Transverse colon (tissue), 4 donors: Measurements from ENCODE around the gene HAUS5. TPM values are rescaled to one million over a fixed set of nuclear protein-coding genes. Genes with fewer than 3 reads are reported as not detected.

Experiments used
- DNase-seq: peaks from one replicate; pipeline ENCODE4 v3.0.0-alpha.2; 2019
- H3K27ac ChIP-seq, 4 donors: fragments of 200-600 bp; sonication (generic); 2 replicates each; pipeline ENCODE4 v1.5.1; 2016 to 2018; ENCODE audit warnings: inconsistent platforms in 4 of 4
- H3K27me3 ChIP-seq: fragments of 200-600 bp; sonication (generic); 2 replicates; pipeline ENCODE4 v1.5.1; 2017; ENCODE audit warnings: inconsistent platforms
- H3K36me3 ChIP-seq, 4 donors: fragments of 200-600 bp; sonication (generic); 2 replicates each; pipeline ENCODE4 v1.5.1; 2017 to 2019; ENCODE audit warnings: inconsistent platforms in 4 of 4
- H3K4me1 ChIP-seq, 4 donors: fragments of 200-600 bp; sonication (generic); 2 replicates each; pipeline ENCODE4 v1.5.1; 2017 to 2020; ENCODE audit warnings: inconsistent platforms in 4 of 4
- H3K4me3 ChIP-seq, 4 donors: fragments of 200-600 bp; sonication (generic); 1 replicate in 1 of 4; 2 replicates in 3 of 4; pipeline versions ENCODE4 v1.5.1 to v1.6.1; 2017 to 2019; ENCODE audit warnings: inconsistent platforms in 4 of 4
- H3K9me3 ChIP-seq, 2 donors: fragments of 200-600 bp; sonication (generic); 2 replicates each; pipeline ENCODE4 v1.5.1; 2017 to 2019; ENCODE audit warnings: inconsistent platforms in 2 of 2
- EP300 ChIP-seq: sonication (generic); formaldehyde crosslinking; IDR thresholded peaks from one replicate; pipeline ENCODE4 v1.6.1; 2017; ENCODE audit warnings: antibody characterized with exemption, low read depth
- POLR2A ChIP-seq: fragments of 450-650 bp; IDR thresholded peaks from one replicate; pipeline ENCODE4 v1.6.1; 2016; ENCODE audit warnings: antibody characterized with exemption, mild to moderate bottlenecking, moderate library complexity
- POLR2AphosphoS5 ChIP-seq, 3 donors: sonication (generic); formaldehyde crosslinking; IDR thresholded peaks; one replicate each; pipeline ENCODE4 v1.6.1; 2016; ENCODE audit warnings: antibody characterized with exemption in 3 of 3
- WGBS, 2 donors: methylation state at CpG; one replicate each; pipeline ENCODE4 v1.1.5; 2018; ENCODE audit warnings: low coverage in 1 of 2; 5-methylcytosine and 5-hydroxymethylcytosine counted together
- in situ Hi-C, 4 donors: fragments of 200-750 bp; cut with MboI; loops; one replicate each; pipeline versions ENCODE4 v1.15.0 to v1.15.1; 2017; ENCODE audit warnings: low sequenced_read_pairs in 3 of 4, low pct_ligation_motif_present in 1 of 4, low pct_unique_long_range_greater_than_20kb in 1 of 4
- intact Hi-C: fragments of 100-400 bp; cut with DNase I; formaldehyde crosslinking; loops from one replicate; pipeline ENCODE4 v1.15.1; 2023; ENCODE audit warnings: low total_unique reads
- total RNA-seq, 4 donors: library from RNA; depleted of rRNA; stranded (reverse); fragments of >200 nt; gene quantifications; one replicate each; pipeline ENCODE4 v1.1.0, GENCODE V29; 2016
- TF ChIP-seq, protein P1 (sequence below), 5 experiments: fragments of 200-600 bp in 3 of 5; fragments of 450-650 bp in 2 of 5; sonication (generic) in 3 of 5; IDR thresholded peaks; 1 replicate in 2 of 5; 2 replicates in 3 of 5; pipeline ENCODE4 v1.5.1; 2016 to 2017; ENCODE audit warnings: antibody characterized with exemption in 5 of 5, inconsistent platforms in 3 of 5, mild to moderate bottlenecking in 2 of 5, moderate library complexity in 1 of 5

HAUS5 gene
- total RNA-seq, 4 donors from 2014 or later, result 3.7 to 6.6 (median 5.2) TPM

DNA sequence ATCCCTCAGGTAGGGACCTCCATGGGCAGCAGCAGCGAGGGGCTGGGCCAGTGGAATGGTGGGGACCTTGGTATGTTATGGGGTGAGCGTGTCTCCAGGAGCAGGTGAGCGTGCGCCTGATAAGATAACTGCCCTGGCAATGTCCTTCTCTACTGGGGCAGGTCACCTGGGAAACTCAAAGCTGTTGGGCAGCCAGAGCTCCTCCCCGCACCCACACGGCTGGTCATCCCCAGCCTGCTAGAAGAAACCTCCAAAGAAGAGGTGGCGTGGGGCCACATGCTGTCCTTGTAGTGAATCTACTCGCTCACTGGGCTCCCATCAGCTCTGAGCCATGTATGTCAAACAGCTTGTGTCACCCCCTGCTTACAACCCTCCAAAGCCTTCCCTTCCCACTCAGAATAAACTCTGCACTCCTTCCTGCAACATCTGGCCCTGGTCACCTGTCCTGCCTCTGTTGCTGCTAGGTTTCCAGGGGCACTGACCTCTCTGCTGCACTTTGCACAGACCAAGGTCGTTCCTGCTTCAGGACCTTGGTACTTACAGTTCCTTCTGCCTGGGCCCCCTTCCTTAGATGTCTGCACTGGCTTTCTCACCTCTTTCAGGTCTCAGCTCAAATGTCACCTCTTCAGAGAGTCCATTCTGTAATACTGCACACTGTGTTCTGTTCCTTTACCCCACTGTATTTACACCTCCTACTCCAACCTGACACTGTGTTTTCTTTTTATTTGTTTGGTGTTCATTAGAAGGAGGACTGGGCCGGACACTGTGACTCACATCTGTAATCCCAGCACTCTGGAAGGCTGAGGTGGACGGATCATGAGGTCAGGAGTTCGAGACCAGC, 47.3 kb upstream of the HAUS5 start:
- WGBS, 2 donors, result 67 to 77% methylated on average over 4 to 12 of the region's 12 CpGs
- H3K27ac ChIP-seq, result no peak overlapping the region

DNA sequence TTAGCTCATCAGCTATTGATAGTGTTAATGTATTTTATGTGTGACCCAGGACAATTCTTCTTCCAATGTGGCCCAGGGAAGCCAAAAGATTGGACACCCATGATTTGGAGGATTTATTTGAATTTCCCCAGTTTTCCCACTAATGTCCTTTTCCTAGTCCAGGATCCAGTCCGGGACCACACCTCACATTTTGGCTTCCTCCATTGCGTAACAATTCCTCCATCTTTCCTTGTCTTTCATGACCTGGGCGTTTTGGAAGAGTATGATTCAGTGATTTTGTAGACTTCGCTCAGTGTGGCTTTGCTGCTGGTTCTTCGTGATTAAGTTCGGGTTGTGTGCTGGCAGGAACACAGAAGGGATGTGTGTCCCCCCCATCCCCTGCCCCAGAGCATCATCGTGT, 45.8 kb upstream of the HAUS5 start:
- Histone ChIP-seq H3K9me3 (no peaks in the 10 kb centered on the region), H3K36me3 (no peaks in the 10 kb centered on the region), H3K4me1 (no peaks in the 10 kb centered on the region), H3K4me3 (no peak overlapping the region), H3K27ac (no peak overlapping the region), H3K27me3 (peaks cover 4% of the 10 kb centered on the region)
- no peak for DNase-seq
- 76 to 78% methylated on average over 3 to 7 of the region's 7 CpGs for WGBS, 2 donors
- in situ Hi-C loops, result no loop called here
- TF ChIP-seq, protein P1, sequence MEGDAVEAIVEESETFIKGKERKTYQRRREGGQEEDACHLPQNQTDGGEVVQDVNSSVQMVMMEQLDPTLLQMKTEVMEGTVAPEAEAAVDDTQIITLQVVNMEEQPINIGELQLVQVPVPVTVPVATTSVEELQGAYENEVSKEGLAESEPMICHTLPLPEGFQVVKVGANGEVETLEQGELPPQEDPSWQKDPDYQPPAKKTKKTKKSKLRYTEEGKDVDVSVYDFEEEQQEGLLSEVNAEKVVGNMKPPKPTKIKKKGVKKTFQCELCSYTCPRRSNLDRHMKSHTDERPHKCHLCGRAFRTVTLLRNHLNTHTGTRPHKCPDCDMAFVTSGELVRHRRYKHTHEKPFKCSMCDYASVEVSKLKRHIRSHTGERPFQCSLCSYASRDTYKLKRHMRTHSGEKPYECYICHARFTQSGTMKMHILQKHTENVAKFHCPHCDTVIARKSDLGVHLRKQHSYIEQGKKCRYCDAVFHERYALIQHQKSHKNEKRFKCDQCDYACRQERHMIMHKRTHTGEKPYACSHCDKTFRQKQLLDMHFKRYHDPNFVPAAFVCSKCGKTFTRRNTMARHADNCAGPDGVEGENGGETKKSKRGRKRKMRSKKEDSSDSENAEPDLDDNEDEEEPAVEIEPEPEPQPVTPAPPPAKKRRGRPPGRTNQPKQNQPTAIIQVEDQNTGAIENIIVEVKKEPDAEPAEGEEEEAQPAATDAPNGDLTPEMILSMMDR (IDR thresholded peaks at IDR 0.05), result no peak
- TF ChIP-seq EP300, result no peak
- no peak for TF ChIP-seq POLR2AphosphoS5 (IDR thresholded peaks at IDR 0.05)
- no peak for TF ChIP-seq POLR2A
- intact Hi-C loops, result no loop called here

More for the DNA sequence above, 47.3 kb upstream of the HAUS5 start:
- no peak overlapping the region for H3K4me3 ChIP-seq
- H3K27me3 ChIP-seq, result peaks cover 18% of the 10 kb centered on the region
- DNase-seq, result no peak
- TF ChIP-seq EP300, result no peak
- TF ChIP-seq, protein P1 (IDR thresholded peaks at IDR 0.05), result no peak
- no peaks in the 10 kb centered on the region for H3K36me3 ChIP-seq
- in situ Hi-C loops (no loop called here), intact Hi-C loops (loop anchor here (1.0 kb wide), 1 partner anchor 13 kb away; no protein-coding TSS in a partner anchor)
- H3K4me1 ChIP-seq, result no peaks in the 10 kb centered on the region
- H3K9me3 ChIP-seq, result no peaks in the 10 kb centered on the region

DNA sequence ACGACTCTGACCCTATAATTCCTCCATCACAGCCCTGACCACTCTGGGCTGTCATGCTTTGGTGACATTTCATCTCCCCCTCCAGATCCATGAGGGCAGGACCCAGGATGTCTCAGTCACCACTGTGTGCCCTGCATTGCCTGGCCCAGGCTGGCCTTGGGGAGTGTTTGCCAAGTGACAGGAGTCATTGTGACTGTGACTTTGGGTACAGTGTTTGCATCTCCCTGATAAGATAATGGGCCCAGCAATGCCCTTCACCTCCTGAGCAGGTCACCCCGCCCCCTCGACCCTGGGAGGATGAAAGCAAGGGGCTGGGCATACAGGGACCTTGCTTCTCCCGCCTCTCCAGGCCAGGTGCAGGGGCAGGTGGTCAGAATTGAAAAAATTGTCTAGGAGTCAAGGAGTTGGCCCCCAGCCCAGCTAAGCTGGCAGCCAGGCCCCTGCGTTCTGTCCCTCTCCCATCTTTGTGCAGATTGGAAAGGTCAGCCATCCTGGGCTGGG, 43.2 kb upstream of the HAUS5 start:
- Histone ChIP-seq H3K9me3 (no peaks in the 10 kb centered on the region), H3K27me3 (no peaks in the 10 kb centered on the region), H3K4me3 (no peak overlapping the region), H3K27ac (no peak overlapping the region), H3K36me3 (no peaks in the 10 kb centered on the region), H3K4me1 (no peaks in the 10 kb centered on the region)
- in situ Hi-C loops (no loop called here), intact Hi-C loops (no loop called here)
- TF ChIP-seq EP300 (no peak), POLR2AphosphoS5 (IDR thresholded peaks at IDR 0.05) (no peak), POLR2A (no peak)
- TF ChIP-seq, protein P1 (IDR thresholded peaks at IDR 0.05), result no peak
- WGBS, 2 donors, result 20 to 38% methylated on average over 1 to 5 of the region's 5 CpGs
- no peak for DNase-seq

GRCh38 chr19:35571406-35571965, 41.0 kb upstream of the HAUS5 start:
- H3K27me3 ChIP-seq, result no peaks in the 10 kb centered on the region
- H3K4me3 ChIP-seq, result no peak overlapping the region
- peaks cover 10% of the 10 kb centered on the region in 2 donors for H3K9me3 ChIP-seq
- WGBS, 2 donors, result 71% methylated on average over 1 of the region's 1 CpG; no CpG with 5 or more reads in 1 of the 2 donors
- in situ Hi-C loops, result no loop called here
- no peak overlapping the region for H3K27ac ChIP-seq
- no peaks in the 10 kb centered on the region for H3K4me1 ChIP-seq
- no peak for DNase-seq
- no peaks in the 10 kb centered on the region for H3K36me3 ChIP-seq
- TF ChIP-seq POLR2AphosphoS5 (IDR thresholded peaks at IDR 0.05), result no peak
- no peak for TF ChIP-seq POLR2A
- TF ChIP-seq, protein P1 (IDR thresholded peaks at IDR 0.05), result no peak
- TF ChIP-seq EP300, result no peak
- intact Hi-C loops, result no loop called here
